MM.1S (cell line): ENCODE data around the gene PHYH.

ENCODE experiments used
- DNase-seq: peaks from one replicate; pipeline ENCODE4 v3.0.0-alpha.2; 2015
- H2AFZ ChIP-seq: fragments of 300-600 bp; sonication (generic); 2 replicates; pipeline ENCODE4 v1.6.0; 2016; ENCODE audit warnings: antibody characterized with exemption, low read length
- H3F3A ChIP-seq: fragments of 300-600 bp; sonication (generic); 2 replicates; pipeline ENCODE4 v1.6.1; 2016; ENCODE audit warnings: mild to moderate bottlenecking, antibody characterized with exemption, low read length, moderate library complexity, mixed read lengths; ENCODE audit not compliant: insufficient read depth
- H3K27ac ChIP-seq: fragments of 300-600 bp; sonication (generic); 2 replicates; pipeline ENCODE4 v1.5.1; 2016; ENCODE audit warnings: mild to moderate bottlenecking, low read length
- H3K27me3 ChIP-seq: fragments of 300-600 bp; sonication (generic); replicated peaks from 2 replicates; pipeline ENCODE4 v1.6.0; 2016; ENCODE audit warnings: low read length; ENCODE audit not compliant: insufficient read depth
- H3K36me3 ChIP-seq: fragments of 300-600 bp; sonication (generic); replicated peaks from 2 replicates; pipeline ENCODE4 v1.6.1; 2016; ENCODE audit warnings: mild to moderate bottlenecking, low read length, mixed read lengths; ENCODE audit not compliant: insufficient read depth
- H3K4me1 ChIP-seq: fragments of 300-600 bp; sonication (generic); 2 replicates; pipeline ENCODE4 v1.6.1; 2016; ENCODE audit warnings: low read length, mixed read lengths
- H3K4me2 ChIP-seq: fragments of 300-600 bp; sonication (generic); 2 replicates; pipeline ENCODE4 v1.6.0; 2016; ENCODE audit warnings: low read depth, low read length
- H3K4me3 ChIP-seq: fragments of 300-600 bp; sonication (generic); 2 replicates; pipeline ENCODE4 v1.5.1; 2016; ENCODE audit warnings: low read length, mixed read lengths
- H3K79me2 ChIP-seq: fragments of 300-600 bp; sonication (generic); 2 replicates; pipeline ENCODE4 v1.6.1; 2016; ENCODE audit warnings: mixed run types, low read length, mixed read lengths
- H3K9ac ChIP-seq: fragments of 300-600 bp; sonication (generic); 2 replicates; pipeline ENCODE4 v1.6.1; 2016; ENCODE audit warnings: low read length, mixed read lengths
- H3K9me2 ChIP-seq: fragments of 300-600 bp; sonication (generic); replicated peaks from 2 replicates; pipeline ENCODE4 v1.6.1; 2016; ENCODE audit warnings: mild to moderate bottlenecking, low read length, mixed read lengths; ENCODE audit not compliant: insufficient read depth
- H3K9me3 ChIP-seq: fragments of 300-600 bp; sonication (generic); replicated peaks from 2 replicates; pipeline ENCODE4 v1.6.1; 2016; ENCODE audit warnings: mild to moderate bottlenecking, low read length, mixed read lengths; ENCODE audit not compliant: insufficient read depth
- H4K20me1 ChIP-seq: fragments of 300-600 bp; sonication (generic); 2 replicates; pipeline ENCODE4 v1.6.1; 2016; ENCODE audit warnings: mild to moderate bottlenecking, low read length, moderate library complexity, mixed read lengths; ENCODE audit not compliant: insufficient read depth
- CTCF ChIP-seq: fragments of 300-600 bp; sonication (generic); IDR thresholded peaks from 2 replicates; pipeline ENCODE4 v1.5.1; 2016; ENCODE audit warnings: antibody characterized with exemption, low read length, mixed read lengths
- EZH2 ChIP-seq: fragments of 300-600 bp; sonication (generic); optimal IDR thresholded peaks from 2 replicates; pipeline ENCODE3; 2017; ENCODE audit warnings: low read depth, mild to moderate bottlenecking, antibody characterized with exemption, low read length, mixed read lengths
- EZH2phosphoT487 ChIP-seq: fragments of 300-600 bp; sonication (generic); IDR thresholded peaks from 2 replicates; pipeline ENCODE4 v1.6.1; 2018; ENCODE audit warnings: antibody characterized with exemption, low read length

PHYH gene

GRCh38 chr10:13268841-13269240 is 31.0 kb downstream of the PHYH start:
- no peaks in the 10 kb centered on the region for H3K79me2 ChIP-seq
- no peak overlapping the region; the same call in 1 of the 2 replicates for H3K27ac ChIP-seq
- no peak overlapping the region for H3K4me2 ChIP-seq
- no peaks in the 10 kb centered on the region for H3K9me3 ChIP-seq
- H3K27me3 ChIP-seq = no peaks in the 10 kb centered on the region
- no peaks in the 10 kb centered on the region for H3K9me2 ChIP-seq
- no peak for DNase-seq
- no peaks in the 10 kb centered on the region for H3K36me3 ChIP-seq
- no peak overlapping the region for H3K9ac ChIP-seq
- H3F3A ChIP-seq = peaks cover 28% of the 10 kb centered on the region
- no peak overlapping the region for H3K4me3 ChIP-seq
- H2AFZ ChIP-seq = no peak overlapping the region
- TF ChIP-seq CTCF (no peak), EZH2phosphoT487 (no peak), EZH2 (no peak)
- H3K4me1 ChIP-seq = peaks cover 30% of the 10 kb centered on the region
- H4K20me1 ChIP-seq = no peaks in the 10 kb centered on the region

GRCh38 chr10:13268310-13268709 is 31.6 kb downstream of the PHYH start:
- Histone ChIP-seq H3K9ac (no peak overlapping the region), H3K27ac (no peak overlapping the region; the same call in 1 of the 2 replicates), H3K36me3 (no peaks in the 10 kb centered on the region), H3K79me2 (no peaks in the 10 kb centered on the region), H3K4me1 (peaks cover 28% of the 10 kb centered on the region), H3K9me2 (no peaks in the 10 kb centered on the region), H3K4me2 (no peak overlapping the region), H3F3A (peaks cover 27% of the 10 kb centered on the region), H2AFZ (no peak overlapping the region), H3K9me3 (no peaks in the 10 kb centered on the region), H3K4me3 (no peak overlapping the region), H3K27me3 (no peaks in the 10 kb centered on the region), H4K20me1 (no peaks in the 10 kb centered on the region)
- no peak for DNase-seq
- no peak for TF ChIP-seq EZH2
- no peak for TF ChIP-seq EZH2phosphoT487
- no peak for TF ChIP-seq CTCF

GRCh38 chr10:13263591-13263990 is 36.3 kb downstream of the PHYH start:
- H3K4me2 ChIP-seq = no peak overlapping the region
- no peaks in the 10 kb centered on the region for H4K20me1 ChIP-seq
- no peaks in the 10 kb centered on the region for H3K27me3 ChIP-seq
- no peak overlapping the region for H3K27ac ChIP-seq
- TF ChIP-seq CTCF (no peak), EZH2phosphoT487 (no peak), EZH2 (no peak)
- 0 out of 2 replicates have a peak, but pooled peaks cover 2% of the 10 kb centered on the region for H3K4me1 ChIP-seq
- H3K36me3 ChIP-seq = no peaks in the 10 kb centered on the region
- H3K79me2 ChIP-seq = no peaks in the 10 kb centered on the region
- no peaks in the 10 kb centered on the region for H3K9me3 ChIP-seq
- no peaks in the 10 kb centered on the region for H3K9me2 ChIP-seq
- H2AFZ ChIP-seq = no peak overlapping the region
- no peak for DNase-seq
- H3F3A ChIP-seq = no peaks in the 10 kb centered on the region
- no peak overlapping the region for H3K9ac ChIP-seq
- H3K4me3 ChIP-seq = no peak overlapping the region
